ENCODE measurements around the gene EIF4H.

- no peak for TF ChIP-seq EZH2 (IDR thresholded peaks at IDR 0.05; ENCODE audit: insufficient read depth, poor library complexity, severe bottlenecking)
- no peak for TF ChIP-seq EZH2phosphoT487 (IDR thresholded peaks at IDR 0.05; ENCODE audit: insufficient read depth, low read depth)
Measured at GRCh38 chr7:74149603-74150002, 24.6 kb upstream of the EIF4H start.
